K562 (cell line): ENCODE data around the gene VPS11. TPM values are rescaled to one million over a fixed set of nuclear protein-coding genes. Genes with fewer than 3 reads are reported as not detected.

Experiments used
- ARID2 ChIP-seq: fragments of 450-650 bp; IDR thresholded peaks from 2 replicates; pipeline ENCODE4 v1.6.1; 2017; ENCODE audit warnings: antibody characterized with exemption, mild to moderate bottlenecking
- E2F3 ChIP-seq: fragments of 250-450 bp; sonication (Bioruptor Pico); IDR thresholded peaks from 2 replicates; pipeline ENCODE4 v1.4.0; 2020; ENCODE audit warnings: mild to moderate bottlenecking
- ELF1 ChIP-seq: fragments of 200-800 bp; sonication (Bioruptor generic); IDR thresholded peaks from 2 replicates; pipeline ENCODE4 v1.6.1; 2016; ENCODE audit warnings: missing genetic modification characterization, missing compliant biosample characterization
- FOXK1 ChIP-seq: sonication (generic); formaldehyde crosslinking; IDR thresholded peaks from 2 replicates; pipeline ENCODE4 v1.8.0; 2022; ENCODE audit warnings: missing genetic modification reagents, mild to moderate bottlenecking, borderline replicate concordance
- HNRNPLL ChIP-seq: fragments of 200-400 bp; formaldehyde crosslinking; IDR thresholded peaks from 2 replicates; pipeline ENCODE4 v1.6.1; 2017; ENCODE audit warnings: low read length, low read depth, mild to moderate bottlenecking; ENCODE audit not compliant: poor library complexity, severe bottlenecking
- HSF4 ChIP-seq: fragments of 250-450 bp; sonication (Bioruptor Pico); IDR thresholded peaks from 2 replicates; pipeline ENCODE4 v2.1.2; 2022; ENCODE audit warnings: mild to moderate bottlenecking, moderate library complexity, borderline replicate concordance
- RBM25 ChIP-seq: fragments of 200-400 bp; formaldehyde crosslinking; IDR thresholded peaks from 2 replicates; pipeline ENCODE4 v1.6.1; 2018; ENCODE audit warnings: low read length, low read depth, moderate library complexity; ENCODE audit not compliant: severe bottlenecking
- THRAP3 ChIP-seq: fragments of 450-650 bp; IDR thresholded peaks from 2 replicates; pipeline ENCODE4 v1.6.1; 2016; ENCODE audit warnings: mild to moderate bottlenecking, inconsistent platforms, borderline replicate concordance
- ZMIZ1 ChIP-seq, 2 experiments: fragments of 150-350 bp in 1 of 2; IDR thresholded peaks; 2 replicates each; pipeline ENCODE4 v1.6.1; 2012 to 2016; ENCODE audit warnings: low read depth in 2 of 2, low read length in 2 of 2, mild to moderate bottlenecking in 1 of 2, moderate library complexity in 1 of 2
- ZZZ3 ChIP-seq: fragments of 450-650 bp; IDR thresholded peaks from 2 replicates; pipeline ENCODE4 v1.6.1; 2016; ENCODE audit warnings: antibody characterized with exemption, mild to moderate bottlenecking, moderate library complexity
- polyA plus RNA-seq, 8 experiments: library from polyadenylated mRNA; depleted of rRNA in 4 of 8; stranded (reverse) in 5 of 8; unstranded in 3 of 8; fragments of >200 nt; fragmentation: Nextera tagmentation in 2 of 8; fragmentation: Illumina TruSeq in 1 of 8; extraction: Ambion mirVana in 2 of 8; extraction: Trizol in 1 of 8; gene quantifications; 2 replicates each; pipeline versions ENCODE4 v1.2.1 to v1.2.3, GENCODE V29; 2011 to 2014; ENCODE audit warnings: inconsistent platforms in 1 of 8, missing spikeins in 1 of 8
- total RNA-seq, 7 experiments: library from RNA; depleted of rRNA in 6 of 7; stranded (reverse); fragments of >200 nt in 6 of 7; fragmentation: Illumina TruSeq in 2 of 7; extraction: Trizol in 2 of 7; gene quantifications; 2 replicates each; pipeline versions ENCODE4 v1.2.1 to v1.2.3, GENCODE V29; 2011 to 2021; ENCODE audit warnings: low replicate concordance in 1 of 7
- TF ChIP-seq, protein P1 (sequence below): fragments of 450-650 bp; IDR thresholded peaks from one replicate; pipeline ENCODE4 v1.6.1; 2018; ENCODE audit warnings: mild to moderate bottlenecking, moderate library complexity; ENCODE audit not compliant: partially characterized antibody
- TF ChIP-seq, protein P2 (sequence below), 2 experiments: fragments of 450-650 bp in 1 of 2; sonication (generic) in 1 of 2; formaldehyde crosslinking; conservative IDR thresholded peaks; 2 replicates each; pipeline versions ENCODE4 v1.4.0 to v1.8.1; 2020 to 2022; ENCODE audit warnings: mild to moderate bottlenecking in 1 of 2, missing genetic modification reagents in 1 of 2
- TF ChIP-seq, protein P3 (sequence below), 2 experiments: fragments of 450-650 bp; IDR thresholded peaks; 2 replicates each; pipeline ENCODE4 v1.6.1; 2016
- TF ChIP-seq, protein P4 (sequence below): fragments of 250-450 bp; sonication (Bioruptor Pico); IDR thresholded peaks from 2 replicates; pipeline ENCODE4 v1.5.0; 2021; ENCODE audit warnings: mild to moderate bottlenecking, moderate library complexity
- TF ChIP-seq, protein P5 (sequence below): fragments of 450-650 bp; IDR thresholded peaks from 2 replicates; pipeline ENCODE4 v1.6.1; 2016; ENCODE audit warnings: antibody characterized with exemption

VPS11 gene
- total and polyA plus RNA-seq, 9 of the 15 experiments (the other 6 are each of a cell fraction or from before 2014, with no cell fraction given), result 14.1 to 35.5 (median 27.5) TPM

DNA sequence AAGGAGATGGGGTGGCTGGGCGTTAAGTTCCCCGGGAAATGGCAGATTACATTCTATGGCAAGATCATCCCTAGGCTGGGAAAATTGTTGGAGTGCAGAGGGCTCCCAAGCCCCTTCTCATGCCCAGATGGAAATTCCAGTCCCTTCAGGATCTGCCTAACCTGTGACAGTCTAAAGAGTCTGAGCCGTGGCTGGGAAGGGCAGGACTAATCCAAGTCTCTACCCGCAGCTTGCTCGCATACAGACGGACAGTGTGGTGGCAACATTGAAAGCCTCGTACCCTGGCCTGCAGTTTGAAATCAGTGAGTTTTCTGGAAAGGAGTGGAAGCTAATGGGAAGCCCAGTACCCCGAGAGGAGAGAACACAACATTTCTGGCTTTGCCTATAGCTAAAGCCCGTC lies 20.8 kb downstream of the VPS11 start (continued):
- TF ChIP-seq, protein P1, sequence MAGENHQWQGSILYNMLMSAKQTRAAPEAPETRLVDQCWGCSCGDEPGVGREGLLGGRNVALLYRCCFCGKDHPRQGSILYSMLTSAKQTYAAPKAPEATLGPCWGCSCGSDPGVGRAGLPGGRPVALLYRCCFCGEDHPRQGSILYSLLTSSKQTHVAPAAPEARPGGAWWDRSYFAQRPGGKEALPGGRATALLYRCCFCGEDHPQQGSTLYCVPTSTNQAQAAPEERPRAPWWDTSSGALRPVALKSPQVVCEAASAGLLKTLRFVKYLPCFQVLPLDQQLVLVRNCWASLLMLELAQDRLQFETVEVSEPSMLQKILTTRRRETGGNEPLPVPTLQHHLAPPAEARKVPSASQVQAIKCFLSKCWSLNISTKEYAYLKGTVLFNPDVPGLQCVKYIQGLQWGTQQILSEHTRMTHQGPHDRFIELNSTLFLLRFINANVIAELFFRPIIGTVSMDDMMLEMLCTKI, result no peak
- TF ChIP-seq FOXK1, result no peak
- TF ChIP-seq, protein P2, sequence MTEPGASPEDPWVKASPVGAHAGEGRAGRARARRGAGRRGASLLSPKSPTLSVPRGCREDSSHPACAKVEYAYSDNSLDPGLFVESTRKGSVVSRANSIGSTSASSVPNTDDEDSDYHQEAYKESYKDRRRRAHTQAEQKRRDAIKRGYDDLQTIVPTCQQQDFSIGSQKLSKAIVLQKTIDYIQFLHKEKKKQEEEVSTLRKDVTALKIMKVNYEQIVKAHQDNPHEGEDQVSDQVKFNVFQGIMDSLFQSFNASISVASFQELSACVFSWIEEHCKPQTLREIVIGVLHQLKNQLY (CRISPR knock-in tag; conservative IDR thresholded peaks at IDR 0.05), result no peak
- TF ChIP-seq RBM25, result no peak
- TF ChIP-seq ELF1 (tag), result no peak
- TF ChIP-seq HNRNPLL, result no peak
- TF ChIP-seq ZMIZ1 (IDR thresholded peaks at IDR 0.05; ENCODE audit: low read depth in 2 of 2, low read length in 2 of 2), result no peak
- no peak for TF ChIP-seq E2F3 (CRISPR knock-in tag)
- TF ChIP-seq, protein P3, sequence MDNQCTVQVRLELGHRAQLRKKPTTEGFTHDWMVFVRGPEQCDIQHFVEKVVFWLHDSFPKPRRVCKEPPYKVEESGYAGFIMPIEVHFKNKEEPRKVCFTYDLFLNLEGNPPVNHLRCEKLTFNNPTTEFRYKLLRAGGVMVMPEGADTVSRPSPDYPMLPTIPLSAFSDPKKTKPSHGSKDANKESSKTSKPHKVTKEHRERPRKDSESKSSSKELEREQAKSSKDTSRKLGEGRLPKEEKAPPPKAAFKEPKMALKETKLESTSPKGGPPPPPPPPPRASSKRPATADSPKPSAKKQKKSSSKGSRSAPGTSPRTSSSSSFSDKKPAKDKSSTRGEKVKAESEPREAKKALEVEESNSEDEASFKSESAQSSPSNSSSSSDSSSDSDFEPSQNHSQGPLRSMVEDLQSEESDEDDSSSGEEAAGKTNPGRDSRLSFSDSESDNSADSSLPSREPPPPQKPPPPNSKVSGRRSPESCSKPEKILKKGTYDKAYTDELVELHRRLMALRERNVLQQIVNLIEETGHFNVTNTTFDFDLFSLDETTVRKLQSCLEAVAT (IDR thresholded peaks at IDR 0.05), result 0 out of 4 replicates have a peak, but pooled peaks of 1 of the 2 experiments have one; percentile 11
- TF ChIP-seq HSF4 (CRISPR knock-in tag), result no peak
- TF ChIP-seq, protein P4, sequence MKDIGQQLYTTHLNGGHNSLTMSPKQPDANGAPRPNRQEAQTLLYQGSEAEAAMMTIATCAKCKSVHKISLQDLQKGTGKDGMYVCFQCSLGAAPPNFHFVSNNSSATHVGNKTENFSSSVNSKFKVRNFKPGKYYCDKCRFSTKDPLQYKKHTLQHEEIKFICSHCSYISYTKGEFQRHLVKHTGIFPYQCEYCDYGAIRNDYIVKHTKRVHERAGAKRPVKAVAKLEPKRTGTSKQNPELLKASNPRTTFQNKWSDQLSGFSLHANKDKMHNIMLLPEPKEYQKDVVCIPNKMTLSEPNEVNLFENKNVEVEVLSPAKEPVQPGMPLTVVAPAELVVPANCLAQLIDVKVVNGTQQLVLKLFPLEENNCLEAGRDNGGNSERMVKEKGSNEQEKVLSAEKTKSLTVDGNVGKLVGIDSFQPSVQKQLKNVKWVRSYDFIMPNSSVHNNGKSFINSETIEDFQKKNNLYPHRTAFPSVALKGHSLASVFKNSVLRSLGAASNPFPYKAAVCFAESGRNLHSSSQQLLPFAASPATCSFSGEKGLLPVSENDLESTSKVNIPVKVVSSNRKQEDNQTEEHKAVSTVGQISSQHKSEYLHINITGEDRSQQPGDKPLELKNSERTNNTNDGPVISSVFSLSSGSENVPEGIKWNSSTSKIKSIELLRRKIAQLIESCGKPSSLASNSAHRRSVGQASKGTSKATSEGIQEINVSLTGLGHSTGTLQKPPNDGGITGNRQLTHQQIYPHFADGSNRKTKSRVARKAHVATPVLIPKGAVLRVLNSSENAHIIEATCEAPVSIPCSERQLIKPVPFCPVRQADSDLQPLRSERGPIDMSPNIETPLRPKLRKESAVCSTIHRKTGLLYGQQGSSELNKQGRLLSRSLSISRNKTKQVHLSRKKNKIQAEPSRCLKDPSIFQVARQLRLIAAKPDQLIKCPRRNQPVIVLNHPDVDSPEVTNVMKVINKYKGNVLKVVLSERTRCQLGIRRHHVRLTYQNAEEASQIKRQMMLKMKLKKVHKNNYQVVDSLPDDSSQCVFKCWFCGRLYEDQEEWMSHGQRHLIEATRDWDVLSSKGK (CRISPR knock-in tag), result no peak
- TF ChIP-seq THRAP3, result no peak
- TF ChIP-seq, protein P5, sequence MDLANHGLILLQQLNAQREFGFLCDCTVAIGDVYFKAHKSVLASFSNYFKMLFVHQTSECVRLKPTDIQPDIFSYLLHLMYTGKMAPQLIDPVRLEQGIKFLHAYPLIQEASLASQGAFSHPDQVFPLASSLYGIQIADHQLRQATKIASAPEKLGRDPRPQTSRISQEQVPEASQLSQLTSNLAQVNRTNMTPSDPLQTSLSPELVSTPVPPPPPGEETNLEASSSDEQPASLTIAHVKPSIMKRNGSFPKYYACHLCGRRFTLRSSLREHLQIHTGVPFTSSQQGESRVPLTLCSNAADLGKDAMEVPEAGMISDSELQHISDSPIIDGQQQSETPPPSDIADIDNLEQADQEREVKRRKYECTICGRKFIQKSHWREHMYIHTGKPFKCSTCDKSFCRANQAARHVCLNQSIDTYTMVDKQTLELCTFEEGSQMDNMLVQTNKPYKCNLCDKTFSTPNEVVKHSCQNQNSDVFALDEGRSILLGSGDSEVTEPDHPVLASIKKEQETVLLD, result no peak
- TF ChIP-seq ARID2, result no peak
- no peak for TF ChIP-seq ZZZ3
